AML-193 (cell line): ENCODE results near the gene SH3PXD2A.

Experiments
- DNase-seq, 2 experiments: peaks; one replicate each; lab custom pipeline; 2025; lab: John Stamatoyannopoulos, UW

SH3PXD2A gene

DNA sequence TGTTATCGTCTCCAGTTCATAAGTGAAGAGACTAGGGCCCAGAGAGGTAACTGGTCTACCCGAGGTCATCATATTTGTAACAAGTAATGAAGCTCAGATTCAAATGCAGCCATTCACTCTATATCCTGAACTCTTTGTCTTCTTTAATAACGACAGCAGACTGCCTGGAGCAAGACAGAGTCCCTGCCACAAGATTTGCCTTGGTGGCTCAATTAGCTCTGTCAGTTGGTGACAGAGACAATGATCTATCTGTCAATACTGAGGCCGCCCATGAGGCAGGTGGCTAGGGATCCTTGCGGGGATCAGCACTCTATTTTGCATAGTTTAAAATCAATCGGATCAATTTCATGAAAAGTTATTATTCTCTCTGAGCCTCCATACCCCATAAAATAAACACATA is 43.9 kb downstream of the SH3PXD2A start:
- DNase-seq, result no peak

DNA sequence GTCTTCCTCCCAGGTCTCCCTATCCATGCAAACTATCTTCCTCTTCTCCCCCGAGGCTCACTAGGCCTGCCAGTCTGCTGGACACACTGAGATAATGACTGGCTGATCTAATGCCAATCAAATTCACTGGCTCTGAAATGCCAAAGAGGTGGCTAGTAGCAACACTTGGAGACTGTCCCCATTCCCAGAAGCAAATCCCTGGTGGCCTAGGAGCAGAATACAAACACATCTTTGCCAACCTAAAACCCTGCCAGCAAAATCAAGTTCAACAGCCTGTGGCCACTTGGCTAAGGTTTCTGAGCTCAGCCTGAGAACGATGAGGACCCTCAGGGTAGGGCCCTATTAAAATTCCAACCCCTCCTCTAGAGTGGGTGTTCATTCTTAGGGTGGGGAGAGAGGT is 46.6 kb downstream of the SH3PXD2A start:
- DNase-seq, result no peak

DNA sequence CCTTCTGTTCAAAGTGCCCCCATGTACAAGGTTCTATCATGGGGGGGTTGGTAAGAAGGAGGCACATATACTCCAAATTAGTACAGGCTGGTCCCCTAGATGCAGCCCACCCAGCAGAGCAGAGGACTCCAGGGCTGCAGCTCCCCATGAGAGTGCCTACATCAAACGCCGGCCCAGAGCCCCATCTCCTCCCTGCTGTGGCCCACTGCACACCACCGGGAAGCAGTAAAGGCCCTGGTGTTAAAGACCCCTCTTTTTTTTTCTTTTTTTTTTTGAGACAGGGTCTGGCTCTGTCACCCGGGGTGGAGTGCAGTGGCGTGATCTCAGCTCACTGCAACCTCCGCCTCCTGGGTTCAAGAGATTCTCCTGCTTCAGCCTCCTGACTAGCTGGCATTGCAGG is 47.4 kb downstream of the SH3PXD2A start:
- DNase-seq, result no peak

DNA sequence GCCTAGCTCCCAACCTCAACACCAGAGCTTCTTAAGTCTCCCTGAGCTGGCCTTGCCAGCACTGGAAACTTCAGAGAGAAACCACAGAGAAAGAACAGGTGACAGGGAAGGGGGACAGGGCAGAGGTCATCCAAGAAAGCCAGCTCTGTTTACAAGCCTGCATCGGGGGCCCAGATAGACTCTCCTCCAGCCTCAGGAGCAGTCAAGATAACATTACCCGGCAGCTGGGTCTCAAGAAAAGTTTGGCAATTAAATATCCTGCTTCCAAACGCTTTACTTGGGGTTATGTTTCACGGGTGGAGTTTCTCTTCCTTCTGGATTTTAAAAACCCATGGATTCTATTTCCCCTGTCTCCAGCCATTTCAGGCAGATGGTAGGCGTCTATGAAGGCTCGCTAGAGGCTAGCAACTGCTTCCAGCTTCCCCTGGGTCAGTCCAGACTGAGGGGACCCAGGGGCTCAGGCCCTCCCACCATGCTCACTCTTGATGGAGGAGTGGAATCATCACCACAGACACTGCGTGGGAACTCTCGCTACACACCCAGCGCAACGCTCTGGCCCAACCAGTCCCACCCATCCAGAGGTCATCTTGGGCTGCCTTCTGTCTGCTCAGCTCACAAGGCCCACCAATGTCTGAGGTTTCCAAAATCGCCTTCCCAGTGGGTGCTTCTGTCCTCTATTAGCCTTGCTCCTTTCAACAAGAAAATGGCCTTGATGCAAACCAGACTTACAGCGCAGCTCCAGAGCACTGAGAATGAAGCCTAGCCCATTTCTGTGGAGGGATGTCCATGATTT is 48.8 kb downstream of the SH3PXD2A start:
- DNase-seq, result no peak

DNA sequence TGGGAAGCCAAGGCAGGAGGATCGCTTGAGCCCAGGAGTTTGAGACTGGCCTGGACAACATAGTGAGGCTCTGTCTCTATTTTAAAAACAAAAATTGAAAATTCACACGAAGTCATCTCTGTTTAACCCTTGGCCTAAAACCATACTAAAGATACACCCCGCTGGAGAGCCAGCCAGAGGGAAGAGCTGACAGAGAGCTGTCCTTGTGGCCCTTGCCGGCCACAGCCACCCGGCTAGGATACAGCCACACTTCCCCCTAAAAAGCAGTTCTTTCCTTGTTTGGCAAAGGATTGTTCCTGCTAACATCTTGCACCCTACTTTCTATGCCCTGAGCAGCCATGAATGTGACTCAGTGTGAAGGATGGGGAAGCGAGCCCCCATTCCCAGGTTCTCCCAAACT is 49.6 kb downstream of the SH3PXD2A start:
- DNase-seq, result no peak

- no peak for DNase-seq
Observed at GRCh38 chr10:103804871-103805270, 50.5 kb downstream of the SH3PXD2A start.

- DNase-seq, result no peak
Observed at GRCh38 chr10:103803941-103804340, 51.4 kb downstream of the SH3PXD2A start.

GRCh38 chr10:103802637-103803353 is 52.6 kb downstream of the SH3PXD2A start:
- DNase-seq, result no peak

DNA sequence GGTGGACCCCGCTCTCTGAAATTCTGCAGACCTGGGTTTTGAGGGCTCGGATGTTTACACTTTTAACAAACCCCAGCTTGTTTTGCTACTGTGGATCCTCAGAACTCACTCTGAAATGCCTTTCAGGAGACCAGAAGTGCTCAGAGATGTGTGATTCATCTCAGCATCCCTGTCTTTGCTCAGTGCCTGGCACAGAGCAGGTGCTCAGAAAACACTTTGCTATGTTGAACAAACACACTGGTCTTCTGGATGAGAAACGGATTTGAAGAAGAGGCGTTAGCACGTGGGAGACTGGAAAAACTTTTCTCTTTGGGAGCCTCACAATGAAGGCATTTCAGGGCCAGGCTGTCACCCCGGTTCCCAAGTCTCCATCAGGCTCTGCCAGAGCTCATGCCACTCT is 53.3 kb downstream of the SH3PXD2A start:
- no peak for DNase-seq

- peak; percentile 74 to 85 for DNase-seq
Observed at GRCh38 chr10:103800789-103801540, 54.4 kb downstream of the SH3PXD2A start.

DNA sequence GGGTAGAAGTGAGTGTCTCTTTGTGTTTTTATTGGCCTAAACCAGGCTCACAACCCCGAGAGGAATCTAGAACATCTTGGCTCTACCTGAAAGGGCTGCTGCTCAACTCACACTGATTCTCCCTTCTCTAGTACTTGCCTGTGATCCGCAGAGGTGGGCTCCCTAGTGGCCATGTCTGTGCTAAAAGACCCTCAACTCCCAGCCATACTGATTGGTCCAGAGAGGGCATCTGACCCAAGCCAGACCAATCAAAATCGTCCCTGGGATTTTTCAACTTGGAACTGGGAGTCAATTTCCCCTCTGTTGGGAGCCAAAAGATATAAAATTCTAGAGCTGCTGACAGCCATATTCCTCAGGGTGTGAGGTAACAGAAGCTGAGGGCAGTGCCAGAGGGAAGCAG is 55.3 kb downstream of the SH3PXD2A start:
- DNase-seq, result no peak

DNA sequence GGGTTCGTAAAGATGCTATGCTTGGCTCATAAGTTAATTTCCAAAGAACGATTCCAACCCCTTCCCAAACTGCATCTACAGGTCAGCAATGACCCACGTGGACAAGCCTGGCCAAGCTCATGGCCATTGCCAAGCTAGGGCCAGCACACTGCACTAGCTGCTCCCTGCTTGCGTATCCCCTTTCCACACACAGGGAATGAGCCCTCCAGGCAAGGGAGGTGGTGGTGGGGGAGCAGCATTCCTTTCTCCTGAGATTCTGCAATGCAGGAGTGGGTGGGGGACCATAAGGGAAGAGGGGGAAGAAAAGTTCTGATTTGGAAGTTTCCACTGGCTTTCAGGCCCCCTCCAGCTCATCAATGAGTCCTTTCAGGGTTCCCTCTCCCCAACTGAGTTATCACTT is 56.0 kb downstream of the SH3PXD2A start:
- DNase-seq, result no peak

GRCh38 chr10:103798511-103798910 is 56.9 kb downstream of the SH3PXD2A start:
- no peak for DNase-seq

DNA sequence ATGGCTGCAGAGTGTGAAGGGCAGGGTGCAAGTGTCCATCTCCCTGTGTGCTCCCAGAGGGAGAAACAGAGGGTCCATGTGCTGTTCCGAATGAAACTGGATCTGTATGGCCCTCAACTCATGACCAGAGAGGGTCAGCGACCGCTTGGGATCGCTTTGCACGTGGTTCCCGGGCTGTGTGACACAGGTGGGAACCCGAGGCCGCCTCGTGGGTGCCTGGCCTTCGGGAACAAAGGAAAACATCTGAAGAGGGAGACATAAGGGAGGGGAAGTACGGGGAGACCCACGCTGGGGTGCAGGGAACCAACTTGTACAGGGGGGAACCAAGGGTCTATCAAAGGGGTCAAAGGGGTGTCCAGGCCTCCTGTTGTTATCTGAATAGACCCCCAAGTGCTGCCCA is 57.5 kb downstream of the SH3PXD2A start:
- no peak for DNase-seq

- no peak for DNase-seq
Observed at GRCh38 chr10:103795634-103796270, 59.6 kb downstream of the SH3PXD2A start.

DNA sequence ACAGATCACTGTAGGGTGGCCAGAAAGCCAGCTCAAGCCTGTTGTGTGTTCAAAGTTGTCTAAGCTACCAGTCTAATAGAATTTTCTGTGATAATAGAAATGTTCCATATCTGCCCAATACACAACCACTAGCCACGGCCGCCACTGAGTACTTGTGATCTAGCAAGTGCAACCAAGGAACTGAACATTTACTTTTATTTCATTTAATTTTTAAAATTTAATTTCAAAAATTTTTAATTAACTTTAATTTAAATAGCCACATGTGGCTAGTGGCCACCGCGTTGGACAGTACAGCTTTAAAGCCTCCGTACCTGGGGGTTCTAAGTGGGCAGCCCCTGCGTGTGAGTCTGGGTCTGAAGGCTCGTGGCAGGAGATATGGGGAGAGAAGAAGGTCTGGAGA is 60.4 kb downstream of the SH3PXD2A start:
- no peak for DNase-seq

DNA sequence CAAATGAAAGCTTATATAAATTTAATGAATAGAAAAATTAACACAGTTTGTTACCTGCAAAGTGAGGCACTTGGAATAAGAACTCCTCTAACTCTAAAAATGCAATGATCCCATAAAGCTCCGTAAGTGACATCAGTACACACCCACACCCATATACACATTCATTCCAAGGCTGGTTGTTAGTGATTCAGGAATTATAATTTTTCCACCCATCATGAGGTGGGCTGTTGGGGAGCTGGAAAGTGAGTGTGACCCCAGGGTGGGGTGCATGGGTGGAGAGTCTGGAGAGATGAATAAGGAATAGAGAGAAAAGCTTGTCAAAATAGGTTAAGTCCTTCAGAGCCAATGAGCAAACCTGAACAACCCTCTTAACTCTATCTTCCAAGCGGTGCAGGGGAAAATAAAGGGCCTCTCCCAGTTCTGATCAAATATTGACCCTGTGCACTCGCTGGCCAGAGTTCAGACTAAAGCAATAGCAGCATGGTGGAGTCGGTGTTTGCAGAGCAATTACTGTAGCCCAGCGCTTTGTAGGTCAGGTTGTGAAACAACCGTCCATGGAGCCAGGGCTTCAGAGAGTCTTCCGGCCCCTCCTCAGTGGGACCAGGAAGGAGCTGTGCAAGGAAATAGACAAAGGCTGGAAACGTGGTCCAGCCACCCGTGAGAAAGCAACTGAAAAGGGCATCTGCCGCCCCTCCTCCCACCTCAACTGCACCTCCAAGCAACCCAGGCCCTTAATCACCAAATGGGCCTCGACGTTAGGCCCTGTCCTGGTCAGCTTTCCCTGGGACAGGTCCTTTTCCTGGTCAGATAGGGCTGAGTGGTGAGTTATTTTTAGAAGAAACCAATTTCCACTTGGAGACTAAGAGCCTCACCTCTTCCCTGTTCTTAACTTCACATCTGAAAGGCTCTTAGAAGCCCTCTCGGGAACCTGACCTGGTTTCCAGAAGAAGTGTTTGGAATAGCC is 61.2 kb downstream of the SH3PXD2A start:
- no peak for DNase-seq

DNA sequence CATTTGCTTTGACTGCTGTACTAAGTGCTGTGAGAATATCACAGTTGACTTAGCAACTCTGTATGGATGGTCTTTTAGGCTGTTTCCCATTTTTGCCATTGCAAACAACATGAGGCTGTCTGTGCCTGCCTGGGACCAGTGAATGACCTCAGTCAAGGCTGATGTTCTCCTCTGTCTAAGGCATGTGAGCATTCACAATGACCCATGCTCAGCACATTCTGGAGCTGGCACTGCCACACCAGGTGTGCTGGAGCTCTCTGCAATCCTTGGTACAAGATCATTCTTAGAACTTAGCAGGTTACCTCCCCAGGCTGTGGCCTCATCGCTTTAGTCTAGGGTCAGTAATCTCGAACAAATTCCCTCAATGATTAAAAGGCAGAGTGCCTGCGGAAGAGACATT is 61.9 kb downstream of the SH3PXD2A start:
- no peak for DNase-seq

DNA sequence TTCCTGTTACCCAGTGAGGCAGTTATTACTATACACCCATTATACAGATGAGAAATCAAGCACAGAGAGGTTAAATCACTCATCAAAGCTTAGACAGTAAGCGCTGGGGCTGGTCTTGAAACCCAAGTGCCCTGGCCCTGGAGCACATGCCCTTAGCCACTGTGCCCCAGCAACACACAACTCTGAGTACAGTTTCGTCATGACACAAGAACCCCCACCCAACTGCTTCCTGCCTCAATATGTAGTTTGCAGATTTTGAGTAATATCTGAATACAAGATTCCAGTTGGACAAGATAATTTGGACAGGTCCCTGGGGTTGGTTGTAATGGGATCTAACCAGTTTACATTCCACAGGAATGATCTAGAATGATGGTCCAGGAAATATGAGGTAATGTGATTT is 62.8 kb downstream of the SH3PXD2A start:
- DNase-seq, result no peak

DNA sequence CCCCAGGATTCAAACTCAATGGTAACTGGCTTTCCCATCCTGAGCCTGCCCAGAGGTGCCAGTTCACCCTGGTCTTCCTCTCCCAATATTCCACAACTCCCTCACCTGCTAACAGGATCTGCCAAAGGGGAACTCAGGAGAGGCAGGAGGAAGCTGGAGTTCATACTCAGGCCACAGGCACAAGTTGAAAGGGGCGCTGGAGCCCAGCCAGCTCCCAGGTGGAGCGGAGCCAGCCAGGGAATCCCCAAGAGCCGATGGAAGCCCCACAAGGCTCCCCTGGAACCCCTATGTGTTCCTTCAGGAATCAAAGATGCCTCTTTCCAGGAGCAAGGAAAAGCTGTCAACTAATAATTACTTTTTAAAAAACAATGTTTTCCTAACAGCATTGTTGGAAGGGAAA is 63.5 kb downstream of the SH3PXD2A start:
- no peak for DNase-seq

GRCh38 chr10:103791291-103791690 is 64.1 kb downstream of the SH3PXD2A start:
- DNase-seq, result no peak
